Activated CD4-positive, alpha-beta T cell treated with anti-CD3 and anti-CD28 coated beads, Interleukin-2, amount 10 ng/mL, durations not matched to agents 24 days and 14 days (primary cell): ENCODE data around the gene CHPF. TPM values are rescaled to one million over a fixed set of nuclear protein-coding genes. Genes with fewer than 3 reads are reported as not detected.
A peak's percentile ranks its signal among the peaks of the same experiment; 100 is the strongest.

Experiments used
- DNase-seq: peaks from one replicate; pipeline ENCODE4 v3.0.0; 2022
- H3K27ac Mint-ChIP-seq: one replicate; pipeline ENCODE4 v1.8.0; 2022; ENCODE audit warnings: mild to moderate bottlenecking, mixed read lengths
- H3K27me3 Mint-ChIP-seq: one replicate; pipeline ENCODE4 v1.8.0; 2022; ENCODE audit warnings: mixed read lengths
- H3K36me3 Mint-ChIP-seq: one replicate; pipeline ENCODE4 v1.8.0; 2022; ENCODE audit warnings: low read depth, mild to moderate bottlenecking, mixed read lengths
- H3K4me1 Mint-ChIP-seq: one replicate; pipeline ENCODE4 v1.8.0; 2021; ENCODE audit warnings: mixed read lengths
- H3K4me3 Mint-ChIP-seq: one replicate; pipeline ENCODE4 v1.8.0; 2022; ENCODE audit warnings: mild to moderate bottlenecking, moderate library complexity, mixed read lengths
- H3K9me3 Mint-ChIP-seq: one replicate; pipeline ENCODE4 v1.8.0; 2021; ENCODE audit warnings: mixed read lengths
- intact Hi-C: fragments of 100-400 bp; cut with micrococcal nuclease; formaldehyde crosslinking; loops from one replicate; pipeline ENCODE4 v1.15.1; 2023
- total RNA-seq: library from RNA; stranded (reverse); gene quantifications from 2 replicates; pipeline ENCODE4 v1.2.3, GENCODE V29; 2022

The CHPF gene
- total RNA-seq, 1 donor from 2014 or later: 37.8 TPM

- Mint-ChIP-seq H3K4me3 (no peak overlapping the region), H3K27me3 (peaks cover 3% of the 10 kb centered on the region), H3K9me3 (no peaks in the 10 kb centered on the region), H3K4me1 (peaks cover 11% of the 10 kb centered on the region), H3K36me3 (peaks cover 11% of the 10 kb centered on the region), H3K27ac (no peak overlapping the region)
- intact Hi-C loops: no loop called here
- no peak for DNase-seq
Observed at GRCh38 chr2:219538956-219539788, 4.4 kb downstream of the CHPF start.

- H3K36me3 Mint-ChIP-seq: peaks cover 11% of the 10 kb centered on the region
- H3K4me1 Mint-ChIP-seq: peaks cover 10% of the 10 kb centered on the region
- peaks cover 3% of the 10 kb centered on the region for H3K27me3 Mint-ChIP-seq
- no peak for DNase-seq
- intact Hi-C loops: no loop called here
- H3K27ac Mint-ChIP-seq: no peak overlapping the region
- no peak overlapping the region for H3K4me3 Mint-ChIP-seq
- no peaks in the 10 kb centered on the region for H3K9me3 Mint-ChIP-seq
Observed at GRCh38 chr2:219538504-219538951, 5.1 kb downstream of the CHPF start.

- peaks cover 10% of the 10 kb centered on the region for H3K4me1 Mint-ChIP-seq
- no peak overlapping the region for H3K4me3 Mint-ChIP-seq
- intact Hi-C loops: no loop called here
Observed at GRCh38 chr2:219537657-219538488, 5.7 kb downstream of the CHPF start.

GRCh38 chr2:219536967-219537366, 6.6 kb downstream of the CHPF start:
- no peak for DNase-seq
- peaks cover 7% of the 10 kb centered on the region for H3K27me3 Mint-ChIP-seq
- peaks cover 11% of the 10 kb centered on the region for H3K36me3 Mint-ChIP-seq
- no peaks in the 10 kb centered on the region for H3K9me3 Mint-ChIP-seq
- intact Hi-C loops: no loop called here
- no peak overlapping the region for H3K4me3 Mint-ChIP-seq
- H3K4me1 Mint-ChIP-seq: peaks cover 3% of the 10 kb centered on the region
- H3K27ac Mint-ChIP-seq: no peak overlapping the region

More at GRCh38 chr2:219537657-219538488, 5.7 kb downstream of the CHPF start:
- H3K27me3 Mint-ChIP-seq: peaks cover 3% of the 10 kb centered on the region
- peaks cover 11% of the 10 kb centered on the region for H3K36me3 Mint-ChIP-seq
- DNase-seq: no peak
- no peak overlapping the region for H3K27ac Mint-ChIP-seq
- no peaks in the 10 kb centered on the region for H3K9me3 Mint-ChIP-seq

- Mint-ChIP-seq H3K4me3 (no peak overlapping the region), H3K27me3 (peaks cover 7% of the 10 kb centered on the region), H3K4me1 (peaks cover 3% of the 10 kb centered on the region), H3K36me3 (peaks cover 11% of the 10 kb centered on the region), H3K27ac (no peak overlapping the region), H3K9me3 (no peaks in the 10 kb centered on the region)
- no peak for DNase-seq
- intact Hi-C loops: no loop called here
Observed at GRCh38 chr2:219536425-219536824, 7.2 kb downstream of the CHPF start.

- intact Hi-C loops: no loop called here
- H3K4me3 Mint-ChIP-seq: no peak overlapping the region
- no peaks in the 10 kb centered on the region for H3K9me3 Mint-ChIP-seq
- no peak overlapping the region for H3K27ac Mint-ChIP-seq
- no peak for DNase-seq
- H3K27me3 Mint-ChIP-seq: peaks cover 28% of the 10 kb centered on the region
- peaks cover 6% of the 10 kb centered on the region for H3K36me3 Mint-ChIP-seq
- peaks cover 3% of the 10 kb centered on the region for H3K4me1 Mint-ChIP-seq
Observed at GRCh38 chr2:219533930-219534661, 9.5 kb downstream of the CHPF start.

- intact Hi-C loops: no loop called here
- H3K36me3 Mint-ChIP-seq: no peaks in the 10 kb centered on the region
- no peak overlapping the region for H3K27ac Mint-ChIP-seq
- H3K9me3 Mint-ChIP-seq: no peaks in the 10 kb centered on the region
- no peak overlapping the region for H3K4me3 Mint-ChIP-seq
- DNase-seq: no peak
- H3K27me3 Mint-ChIP-seq: peaks cover 43% of the 10 kb centered on the region
- peaks cover 3% of the 10 kb centered on the region for H3K4me1 Mint-ChIP-seq
Observed at GRCh38 chr2:219532378-219532649, 11.3 kb downstream of the CHPF start.

GRCh38 chr2:219531639-219532377, 11.8 kb downstream of the CHPF start:
- no peak overlapping the region for H3K27ac Mint-ChIP-seq
- H3K4me1 Mint-ChIP-seq: peaks cover 3% of the 10 kb centered on the region
- no peaks in the 10 kb centered on the region for H3K9me3 Mint-ChIP-seq
- intact Hi-C loops: loop anchor here (2.0 kb wide), 1 partner anchor 73 kb away; no protein-coding TSS in a partner anchor
- no peak for DNase-seq
- H3K4me3 Mint-ChIP-seq: no peak overlapping the region
- H3K27me3 Mint-ChIP-seq: peaks cover 48% of the 10 kb centered on the region
- no peaks in the 10 kb centered on the region for H3K36me3 Mint-ChIP-seq

GRCh38 chr2:219530048-219530963, 13.3 kb downstream of the CHPF start:
- H3K27ac Mint-ChIP-seq: no peak overlapping the region
- H3K36me3 Mint-ChIP-seq: no peaks in the 10 kb centered on the region
- peak; percentile 95 for DNase-seq
- intact Hi-C loops: loop anchor here (1.0 to 2.0 kb wide), 4 partner anchors 32 to 127 kb away; partner anchors contain the start of gene GMPPA
- peaks cover 3% of the 10 kb centered on the region for H3K4me1 Mint-ChIP-seq
- H3K9me3 Mint-ChIP-seq: no peaks in the 10 kb centered on the region
- H3K4me3 Mint-ChIP-seq: no peak overlapping the region
- H3K27me3 Mint-ChIP-seq: peaks cover 59% of the 10 kb centered on the region

GRCh38 chr2:219527472-219527871, 16.1 kb downstream of the CHPF start:
- Mint-ChIP-seq H3K36me3 (no peaks in the 10 kb centered on the region), H3K4me1 (peaks cover 3% of the 10 kb centered on the region), H3K27ac (no peak overlapping the region), H3K27me3 (peaks cover 75% of the 10 kb centered on the region), H3K4me3 (no peak overlapping the region), H3K9me3 (no peaks in the 10 kb centered on the region)
- DNase-seq: no peak
- intact Hi-C loops: no loop called here

GRCh38 chr2:219527076-219527394, 16.6 kb downstream of the CHPF start:
- Mint-ChIP-seq H3K36me3 (no peaks in the 10 kb centered on the region), H3K9me3 (no peaks in the 10 kb centered on the region), H3K27ac (no peak overlapping the region), H3K4me1 (peaks cover 4% of the 10 kb centered on the region), H3K4me3 (no peak overlapping the region), H3K27me3 (peaks cover 76% of the 10 kb centered on the region)
- DNase-seq: no peak
- intact Hi-C loops: no loop called here

- Mint-ChIP-seq H3K27me3 (peaks cover 81% of the 10 kb centered on the region), H3K36me3 (no peaks in the 10 kb centered on the region), H3K4me3 (no peak overlapping the region), H3K9me3 (no peaks in the 10 kb centered on the region), H3K27ac (no peak overlapping the region), H3K4me1 (peaks cover 8% of the 10 kb centered on the region)
- no peak for DNase-seq
- intact Hi-C loops: no loop called here
Observed at GRCh38 chr2:219526320-219527075, 17.1 kb downstream of the CHPF start.
